ENCODE results near the gene PRELID1.

Gene PRELID1

GRCh38 chr5:177313561-177314259 lies 10.1 kb downstream of the PRELID1 start:
- DNase-seq (ENCODE audit: low read depth), result no peak

- DNase-seq (ENCODE audit: low read depth), result no peak
Observed at GRCh38 chr5:177314376-177315342, 11.1 kb downstream of the PRELID1 start.

- DNase-seq (ENCODE audit: low read depth), result no peak
Observed at GRCh38 chr5:177315411-177315810, 11.8 kb downstream of the PRELID1 start.

DNA sequence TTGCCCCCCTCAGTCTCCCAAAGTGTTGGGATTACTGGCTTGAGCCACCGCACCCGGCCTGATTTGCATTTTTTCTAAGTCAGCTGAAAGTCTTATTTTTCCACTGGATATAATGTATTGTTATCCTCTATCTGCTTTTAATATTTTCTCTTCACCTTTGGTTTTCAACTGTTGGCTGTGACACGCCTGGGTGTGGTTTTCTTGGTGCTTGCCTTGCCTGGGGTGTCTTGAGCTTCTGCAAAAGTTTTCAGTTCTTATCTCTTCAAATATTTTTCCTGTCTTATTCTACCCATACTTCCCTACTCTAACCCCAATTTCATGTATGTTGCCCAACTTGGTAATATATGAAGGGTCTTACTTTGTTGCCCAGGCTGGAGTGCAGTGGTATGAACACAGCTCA lies 12.4 kb downstream of the PRELID1 start:
- no peak for DNase-seq (ENCODE audit: low read depth)

DNA sequence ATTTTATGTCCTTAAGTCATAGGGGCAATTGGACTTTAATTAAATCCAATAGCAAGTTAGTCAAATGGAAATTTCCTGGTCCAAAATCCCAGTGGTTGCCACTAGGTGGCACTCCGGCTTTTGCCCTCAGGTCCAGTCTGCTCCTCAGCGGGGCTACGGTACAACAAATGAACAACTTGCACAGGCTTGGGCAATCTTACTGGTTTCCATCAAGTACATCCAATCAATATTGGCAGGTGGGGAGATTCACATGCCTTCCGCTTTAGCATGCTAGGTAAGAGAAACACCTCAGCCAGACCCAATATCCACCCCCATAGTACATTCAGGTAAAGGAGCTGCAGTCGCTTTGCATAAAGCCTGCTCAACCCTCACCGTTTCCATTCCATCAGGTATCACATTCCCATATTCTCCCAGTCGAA lies 14.4 kb downstream of the PRELID1 start:
- DNase-seq (ENCODE audit: low read depth), result peak; percentile 58

DNA sequence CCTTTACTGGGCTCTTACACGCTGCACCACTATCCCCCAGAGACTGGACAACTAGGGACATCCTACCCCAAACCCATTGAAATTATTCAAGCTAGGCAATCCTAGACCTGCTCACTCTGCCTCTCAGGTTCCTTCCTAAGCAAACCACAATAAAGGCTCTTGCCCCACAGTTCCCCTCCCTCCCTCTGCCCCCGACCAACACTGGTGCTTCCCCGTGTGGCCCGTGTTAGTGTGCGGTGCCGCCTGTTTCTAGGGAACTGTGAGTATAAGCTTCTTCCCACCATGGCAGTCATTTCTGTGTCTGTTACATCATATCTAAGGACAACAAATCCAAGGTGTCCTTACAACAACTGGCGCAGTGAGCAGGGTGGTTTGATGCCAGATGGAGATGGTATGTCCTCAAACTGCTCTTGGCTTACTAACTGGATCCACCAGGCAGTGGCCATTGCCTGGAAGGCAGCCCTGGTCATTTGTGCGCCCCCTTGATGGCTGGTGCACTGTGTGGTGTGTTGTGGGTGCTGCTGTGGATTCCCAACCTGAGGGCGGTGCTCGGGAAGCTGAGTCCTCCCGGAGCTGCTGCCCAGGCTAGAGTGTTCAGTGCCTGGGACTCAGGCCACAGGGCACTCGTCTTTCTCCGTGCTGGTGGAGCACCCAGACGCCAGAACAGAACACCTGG lies 16.5 kb downstream of the PRELID1 start:
- DNase-seq (ENCODE audit: low read depth), result no peak

DNA sequence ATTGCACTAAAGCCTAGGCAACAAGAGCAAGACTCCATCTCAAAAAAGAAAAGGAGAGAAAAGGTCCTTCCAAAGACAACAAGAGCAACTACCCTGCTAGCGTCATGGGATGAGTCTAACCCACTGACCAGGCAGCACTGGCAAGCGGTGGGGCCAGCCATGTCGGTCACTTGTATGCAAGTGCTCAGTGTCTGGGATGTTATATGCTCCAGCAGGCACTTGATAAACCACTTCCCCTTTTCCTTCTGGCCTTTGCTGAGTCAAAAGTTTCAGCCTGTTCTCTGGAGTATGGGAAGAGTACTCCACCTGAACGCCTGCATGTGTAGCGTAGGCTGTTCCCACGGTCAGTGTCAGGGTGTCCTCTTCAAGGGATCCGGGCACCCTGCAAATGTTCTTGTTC lies 17.3 kb downstream of the PRELID1 start:
- DNase-seq (ENCODE audit: low read depth), result no peak

GRCh38 chr5:177325868-177326381 lies 22.3 kb downstream of the PRELID1 start:
- DNase-seq (ENCODE audit: low read depth), result no peak

GRCh38 chr5:177327539-177328522 lies 24.2 kb downstream of the PRELID1 start:
- no peak for DNase-seq (ENCODE audit: low read depth)

- no peak for DNase-seq (ENCODE audit: low read depth)
Observed at GRCh38 chr5:177328545-177329231, 25.1 kb downstream of the PRELID1 start.

GRCh38 chr5:177329883-177330282 lies 26.3 kb downstream of the PRELID1 start:
- DNase-seq (ENCODE audit: low read depth), result no peak

GRCh38 chr5:177330991-177331842 lies 27.6 kb downstream of the PRELID1 start:
- DNase-seq (ENCODE audit: low read depth), result no peak

DNA sequence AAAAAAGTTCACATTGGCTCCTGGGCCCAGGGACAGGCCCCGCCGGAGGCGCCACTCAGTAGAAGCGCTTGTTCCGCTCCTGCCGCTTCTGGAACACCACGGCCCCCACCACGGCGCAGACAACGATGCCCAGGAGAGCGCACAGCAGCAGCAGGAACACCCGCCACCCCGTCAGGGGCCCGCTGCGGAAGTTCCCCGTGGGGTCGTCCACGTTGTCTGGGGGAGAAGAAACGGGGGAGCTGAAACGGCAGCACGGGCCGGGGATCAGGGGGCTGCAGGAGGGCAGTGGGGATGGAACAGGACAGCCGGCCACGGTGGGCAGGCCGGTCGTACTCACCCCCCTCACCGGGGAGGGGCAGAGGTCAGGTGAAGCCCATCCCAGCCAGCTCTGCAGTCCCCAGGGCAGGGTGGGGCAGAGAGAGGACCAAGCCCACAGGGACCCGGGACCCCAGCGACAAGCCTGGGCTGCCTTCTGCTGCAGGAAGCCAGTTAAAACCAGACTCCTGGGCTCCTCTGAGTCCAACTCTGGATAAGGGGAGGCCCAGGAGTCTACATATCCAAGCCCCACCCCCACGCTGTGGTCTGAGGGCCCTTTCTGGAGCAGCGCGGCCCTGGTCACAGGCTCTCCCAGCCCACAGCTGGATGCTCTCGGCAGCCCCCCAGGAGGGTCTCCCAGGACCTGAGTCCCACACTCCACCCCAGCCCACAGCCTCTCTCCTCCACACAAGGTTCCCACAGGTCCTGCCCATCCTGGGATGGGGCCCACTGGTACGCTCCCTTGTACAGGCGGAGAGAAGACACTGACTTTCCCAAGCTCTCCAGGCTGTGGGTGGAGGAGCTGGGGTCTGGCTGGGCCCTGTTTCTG lies 28.7 kb downstream of the PRELID1 start:
- DNase-seq (ENCODE audit: low read depth), result no peak

GRCh38 chr5:177332896-177333260 lies 29.3 kb downstream of the PRELID1 start:
- DNase-seq (ENCODE audit: low read depth), result no peak

DNA sequence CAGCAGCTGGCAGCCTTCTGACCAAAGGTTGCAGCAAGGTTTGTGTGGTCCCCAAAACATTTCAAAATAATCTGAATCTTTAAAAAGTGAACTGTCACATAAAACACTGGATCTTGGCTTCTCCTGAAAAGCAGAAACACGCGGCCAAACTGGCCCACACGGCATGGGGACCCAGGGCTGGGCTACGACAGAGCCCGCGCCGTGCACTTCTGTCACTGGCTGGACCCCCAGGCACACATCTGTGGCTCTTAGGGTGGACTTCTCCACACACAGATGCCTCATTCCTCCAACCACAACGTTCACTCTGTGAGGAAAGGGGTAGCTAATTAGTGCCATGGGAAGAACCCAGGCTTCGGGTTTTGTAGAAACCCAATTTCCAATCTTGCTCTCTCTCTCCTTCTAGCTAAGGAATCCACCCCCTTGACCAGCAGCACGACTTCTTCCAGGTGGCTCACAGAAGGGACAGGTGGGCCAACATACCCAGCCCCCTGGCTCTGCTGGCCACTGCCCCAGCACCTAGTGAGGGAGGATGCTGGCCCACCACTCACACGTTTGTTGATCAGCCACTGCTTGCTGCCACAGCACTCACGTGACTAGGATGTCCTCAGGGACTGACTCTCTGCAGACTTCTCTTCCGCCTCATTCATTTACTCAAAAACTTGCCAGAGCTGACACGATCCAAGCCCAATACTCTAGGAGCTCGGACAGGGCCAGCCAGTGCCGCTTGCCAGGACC lies 30.0 kb downstream of the PRELID1 start:
- no peak for DNase-seq (ENCODE audit: low read depth)

DNA sequence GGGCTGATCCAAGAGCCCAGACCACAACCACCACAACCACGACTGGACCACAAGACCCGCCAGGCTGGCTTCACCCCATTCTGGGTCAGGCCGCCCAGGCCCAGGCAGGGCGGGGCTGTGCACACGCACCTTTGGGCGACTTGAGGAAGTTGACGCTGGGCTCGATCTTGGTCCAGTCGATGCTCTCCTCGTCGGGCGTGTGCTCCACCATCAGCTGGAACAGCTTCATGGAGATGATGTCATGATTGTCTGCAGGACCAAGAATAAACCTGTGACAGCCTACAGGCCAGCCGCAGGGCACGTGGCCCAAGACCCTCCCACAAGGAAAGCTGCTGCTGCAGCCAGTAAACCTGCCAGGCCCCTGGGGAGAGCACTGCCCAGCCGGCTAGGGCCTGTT lies 30.6 kb downstream of the PRELID1 start:
- DNase-seq (ENCODE audit: low read depth), result no peak

DNA sequence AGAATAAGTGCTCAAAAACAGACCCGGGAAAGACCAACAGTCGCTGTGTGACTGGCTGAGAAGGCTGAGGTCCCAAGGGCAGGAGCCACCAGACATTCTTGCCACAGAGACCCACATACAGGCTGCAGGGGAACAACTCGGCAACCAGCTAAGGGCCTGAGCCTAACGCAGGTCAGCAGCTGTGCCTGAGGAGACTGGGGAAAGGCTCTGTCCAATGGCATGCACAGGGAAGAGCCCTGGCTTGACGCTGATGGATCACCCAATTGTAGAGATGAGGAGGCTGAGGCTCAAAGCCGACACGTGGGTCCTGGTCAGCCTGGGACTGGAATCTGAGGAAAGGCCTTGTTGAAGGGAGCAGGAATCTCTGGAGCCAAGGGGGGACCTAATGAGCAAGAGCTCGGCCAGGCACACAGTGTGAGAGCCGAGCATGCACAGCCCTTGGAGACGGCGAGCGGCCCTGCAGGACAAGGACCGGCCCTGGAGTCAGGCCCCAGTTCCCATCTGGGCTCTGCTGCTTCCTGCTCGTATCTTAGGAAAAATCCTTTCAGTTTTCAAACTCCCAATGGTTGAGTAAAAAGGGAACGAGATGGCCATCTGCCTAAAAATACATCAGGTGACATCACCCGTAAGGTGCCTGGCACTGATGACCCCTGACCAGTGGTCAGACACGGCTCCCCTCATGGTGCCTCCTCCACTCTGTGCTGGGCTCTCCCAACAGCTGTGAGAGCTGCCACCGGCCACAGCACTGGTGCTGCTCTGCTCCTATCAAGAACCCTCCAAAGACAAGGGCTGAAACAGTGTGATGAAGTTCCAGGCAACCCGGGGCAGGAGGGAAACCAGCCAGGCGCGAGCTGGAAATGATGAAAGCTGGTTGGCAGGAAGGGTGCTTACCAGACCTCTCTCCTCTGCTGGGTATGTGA lies 31.4 kb downstream of the PRELID1 start:
- DNase-seq (ENCODE audit: low read depth), result no peak

Data from T follicular helper cell (primary cell).